HFFc6 (cell line): ENCODE results near the gene PFKFB1. TPM values are rescaled to one million over a fixed set of nuclear protein-coding genes. Genes with fewer than 3 reads are reported as not detected.

Experiments
- DNase-seq: peaks from one replicate; pipeline ENCODE4 v3.0.0-alpha.2; 2018
- H3K27ac Mint-ChIP-seq: 2 replicates; pipeline ENCODE4 v1.8.0; 2020; ENCODE audit warnings: mild to moderate bottlenecking, mixed read lengths
- H3K27me3 Mint-ChIP-seq: 2 replicates; pipeline ENCODE4 v1.8.0; 2021; ENCODE audit warnings: mild to moderate bottlenecking, moderate library complexity, mixed read lengths; ENCODE audit not compliant: insufficient read depth
- H3K36me3 Mint-ChIP-seq: 2 replicates; pipeline ENCODE4 v1.8.0; 2021; ENCODE audit warnings: low read depth, mixed read lengths
- H3K4me1 Mint-ChIP-seq: 2 replicates; pipeline ENCODE4 v1.8.0; 2020; ENCODE audit warnings: low read depth, mixed read lengths
- H3K4me3 Mint-ChIP-seq: 2 replicates; pipeline ENCODE4 v1.8.0; 2020; ENCODE audit warnings: mild to moderate bottlenecking, moderate library complexity, mixed read lengths
- H3K9me3 Mint-ChIP-seq: 2 replicates; pipeline ENCODE4 v1.8.0; 2020; ENCODE audit warnings: mild to moderate bottlenecking, mixed read lengths
- CTCF ChIP-seq: fragments of 200-600 bp; sonication (generic); IDR thresholded peaks from 2 replicates; pipeline ENCODE4 v1.5.0; 2021; ENCODE audit warnings: antibody characterized with exemption, mild to moderate bottlenecking
- total RNA-seq, 6 experiments: library from RNA; stranded (reverse); fragmentation: NEBNext Ultra II Directional; extraction: Animal tissue kit (Norgen Biotek cat#: 25700); gene quantifications; 2 replicates in 1 of 6; 3 replicates in 5 of 6; pipeline ENCODE4 v1.2.3, GENCODE V29; 2021

Gene PFKFB1
- total RNA-seq, 6 experiments from 2014 or later = not detected

DNA sequence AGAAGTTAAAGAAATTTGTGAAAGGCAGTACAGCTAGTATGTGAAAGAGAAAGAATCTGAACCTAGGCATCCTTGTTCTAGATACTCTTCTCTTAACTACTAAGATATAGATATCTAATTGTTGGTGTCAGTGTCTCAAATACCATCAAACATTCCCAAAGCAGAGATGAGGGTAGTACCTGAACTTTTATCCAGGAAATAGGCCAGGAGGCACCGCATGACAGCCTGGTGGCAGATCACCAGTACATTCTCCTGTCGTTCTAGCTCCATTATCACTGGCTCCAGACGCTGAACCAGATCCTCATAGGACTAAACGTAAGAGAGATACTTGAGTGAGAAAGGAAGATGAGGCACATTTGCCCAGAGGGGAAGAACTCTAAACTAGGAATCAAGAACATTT, 56.6 kb downstream of the PFKFB1 start:
- Mint-ChIP-seq H3K4me1 (no peaks in the 10 kb centered on the region), H3K9me3 (no peaks in the 10 kb centered on the region), H3K4me3 (no peak overlapping the region), H3K36me3 (no peaks in the 10 kb centered on the region), H3K27me3 (peaks cover 2% of the 10 kb centered on the region; the same call in 1 of the 2 replicates), H3K27ac (no peak overlapping the region)
- TF ChIP-seq CTCF = no peak
- DNase-seq = no peak

GRCh38 chrX:54935306-54935705, 58.7 kb downstream of the PFKFB1 start:
- no peak for DNase-seq
- no peak for TF ChIP-seq CTCF
- Mint-ChIP-seq H3K36me3 (no peaks in the 10 kb centered on the region), H3K4me1 (no peaks in the 10 kb centered on the region), H3K27me3 (peaks cover 2% of the 10 kb centered on the region), H3K9me3 (no peaks in the 10 kb centered on the region), H3K4me3 (no peak overlapping the region), H3K27ac (no peak overlapping the region)

- Mint-ChIP-seq H3K4me3 (no peak overlapping the region), H3K27ac (no peak overlapping the region), H3K9me3 (no peaks in the 10 kb centered on the region), H3K36me3 (no peaks in the 10 kb centered on the region), H3K27me3 (peaks cover 2% of the 10 kb centered on the region), H3K4me1 (no peaks in the 10 kb centered on the region)
- DNase-seq = no peak
- TF ChIP-seq CTCF = no peak
Measured at GRCh38 chrX:54934890-54935289, 59.1 kb downstream of the PFKFB1 start.

GRCh38 chrX:54934058-54934457, 59.9 kb downstream of the PFKFB1 start:
- H3K27ac Mint-ChIP-seq = no peak overlapping the region
- H3K9me3 Mint-ChIP-seq = no peaks in the 10 kb centered on the region
- DNase-seq = no peak
- peaks cover 2% of the 10 kb centered on the region for H3K27me3 Mint-ChIP-seq
- TF ChIP-seq CTCF = no peak
- no peaks in the 10 kb centered on the region for H3K4me1 Mint-ChIP-seq
- no peaks in the 10 kb centered on the region for H3K36me3 Mint-ChIP-seq
- no peak overlapping the region for H3K4me3 Mint-ChIP-seq

DNA sequence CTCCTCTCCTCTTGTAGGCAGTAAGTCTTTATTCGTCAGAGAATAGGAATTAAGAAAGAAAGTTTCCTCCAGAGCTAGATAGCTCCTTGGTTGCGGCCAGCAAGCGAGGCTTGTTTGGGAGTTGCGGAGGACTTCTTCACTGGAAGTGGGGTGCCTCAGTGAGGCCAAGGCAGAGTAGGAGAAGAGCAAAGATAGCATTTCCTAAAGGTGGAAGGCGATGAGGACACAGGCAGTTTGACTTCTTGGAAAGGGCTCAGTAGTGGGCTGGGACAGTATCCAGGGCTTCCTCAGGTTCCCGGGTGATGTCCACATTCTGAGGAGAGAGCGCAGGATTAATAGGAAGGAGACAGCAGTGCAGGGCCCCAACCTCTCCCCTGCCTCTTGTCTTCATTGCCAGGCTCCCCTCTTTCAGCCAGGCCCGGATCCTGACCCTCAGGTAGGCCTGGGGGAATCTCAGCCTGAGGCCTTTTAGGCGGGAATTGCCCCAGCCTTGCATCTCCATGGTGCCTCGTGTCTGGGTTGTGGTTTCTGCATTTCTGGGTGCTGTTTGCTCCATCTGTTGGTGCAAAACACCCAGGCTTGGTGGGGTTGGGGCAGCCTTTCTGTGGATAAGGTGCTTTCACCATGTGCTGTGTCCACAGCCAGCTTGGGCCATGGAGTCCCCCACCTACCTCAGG, 60.7 kb downstream of the PFKFB1 start:
- DNase-seq = no peak
- H3K27me3 Mint-ChIP-seq = no peaks in the 10 kb centered on the region; the same call in 1 of the 2 replicates
- H3K4me3 Mint-ChIP-seq = no peak overlapping the region
- no peak overlapping the region for H3K27ac Mint-ChIP-seq
- H3K9me3 Mint-ChIP-seq = no peaks in the 10 kb centered on the region
- no peaks in the 10 kb centered on the region for H3K36me3 Mint-ChIP-seq
- H3K4me1 Mint-ChIP-seq = no peaks in the 10 kb centered on the region
- TF ChIP-seq CTCF = no peak

DNA sequence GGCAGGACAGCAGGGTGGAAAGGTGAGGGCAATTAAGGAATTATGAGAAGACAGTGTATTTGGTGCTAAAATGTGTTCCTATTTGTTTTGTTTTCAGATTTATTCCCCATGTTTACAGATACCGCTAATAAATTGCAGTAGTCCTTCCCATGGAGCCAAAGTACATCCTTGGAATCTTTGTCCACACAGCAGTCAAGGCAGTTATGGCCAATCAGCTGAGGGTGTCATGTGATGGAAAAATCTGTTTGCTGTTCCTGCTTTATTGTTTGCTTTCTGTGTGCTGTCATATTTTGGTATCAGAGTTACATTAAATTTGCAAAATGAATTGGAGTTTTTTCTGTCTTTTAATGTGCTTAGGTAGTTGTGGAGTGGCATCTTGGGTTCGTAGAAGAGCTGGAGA, 62.9 kb downstream of the PFKFB1 start:
- Mint-ChIP-seq H3K4me1 (no peaks in the 10 kb centered on the region), H3K9me3 (no peaks in the 10 kb centered on the region), H3K27ac (no peak overlapping the region), H3K36me3 (no peaks in the 10 kb centered on the region; the same call in 1 of the 2 replicates), H3K4me3 (no peak overlapping the region), H3K27me3 (no peaks in the 10 kb centered on the region; the same call in 1 of the 2 replicates)
- no peak for DNase-seq
- no peak for TF ChIP-seq CTCF
